GM18507 (cell line): Measurements from ENCODE around the gene ZNF804B.
"Not testable (repeated sequence)": the region's sequence is repeated elsewhere in the genome, so short reads cannot be mapped to it uniquely, and the experiment has no call there.

ENCODE experiments used
- DNase-seq: peaks from one replicate; pipeline ENCODE4 v3.0.0; 2011; ENCODE audit warnings: low read depth; ENCODE audit not compliant: insufficient read length; ENCODE audit errors: extremely low spot score
- FAIRE-seq: peaks from 2 replicates; lab custom pipeline; 2011; peaks lifted over from hg19 to GRCh38; lab: Jason Lieb, UNC

The ZNF804B gene

GRCh38 chr7:89183712-89184111 is 424.2 kb downstream of the ZNF804B start:
- DNase-seq (no peak), FAIRE-seq (no peak)

GRCh38 chr7:89200758-89201157 is 441.3 kb downstream of the ZNF804B start:
- no peak for DNase-seq
- no peak for FAIRE-seq

- no peak for FAIRE-seq
These were observed 464.4 kb downstream of the ZNF804B start for GRCh38 chr7:89223900-89224395.

GRCh38 chr7:89228688-89229171 is 469.2 kb downstream of the ZNF804B start:
- FAIRE-seq, DNase-seq: not testable (repeated sequence)

More at GRCh38 chr7:89223900-89224395, 464.4 kb downstream of the ZNF804B start:
- no peak for DNase-seq

- FAIRE-seq (no peak), DNase-seq (no peak)
These were observed 478.7 kb downstream of the ZNF804B start for GRCh38 chr7:89238156-89238555.

- DNase-seq: no peak
- no peak for FAIRE-seq
These were observed 486.7 kb downstream of the ZNF804B start for GRCh38 chr7:89246196-89246595.

GRCh38 chr7:89247207-89247606 is 487.7 kb downstream of the ZNF804B start:
- no peak for FAIRE-seq
- DNase-seq: no peak

- FAIRE-seq (no peak), DNase-seq (no peak)
These were observed 499.6 kb downstream of the ZNF804B start for GRCh38 chr7:89259085-89259484.

- DNase-seq (no peak), FAIRE-seq (no peak)
These were observed 504.6 kb downstream of the ZNF804B start for GRCh38 chr7:89264126-89264525.

- DNase-seq: no peak
- no peak for FAIRE-seq
These were observed 506.1 kb downstream of the ZNF804B start for GRCh38 chr7:89265631-89266030.

- FAIRE-seq (no peak), DNase-seq (no peak)
These were observed 523.8 kb downstream of the ZNF804B start for GRCh38 chr7:89283302-89283701.

- DNase-seq (no peak), FAIRE-seq (no peak)
These were observed 549.0 kb downstream of the ZNF804B start for GRCh38 chr7:89308535-89308934.

- no peak for FAIRE-seq
- no peak for DNase-seq
These were observed 552.4 kb downstream of the ZNF804B start for GRCh38 chr7:89311886-89312285.

- no peak for FAIRE-seq
- DNase-seq: no peak
These were observed 553.1 kb downstream of the ZNF804B start for GRCh38 chr7:89312551-89312950.

GRCh38 chr7:89316584-89317251 is 557.2 kb downstream of the ZNF804B start:
- FAIRE-seq: no peak
- DNase-seq: no peak

GRCh38 chr7:89332026-89332425 is 572.5 kb downstream of the ZNF804B start:
- FAIRE-seq (no peak), DNase-seq (no peak)

- FAIRE-seq: no peak
- no peak for DNase-seq
These were observed 575.3 kb downstream of the ZNF804B start for GRCh38 chr7:89334797-89335196.

- FAIRE-seq (no peak), DNase-seq (no peak)
These were observed 576.0 kb downstream of the ZNF804B start for GRCh38 chr7:89335490-89335889.

- no peak for FAIRE-seq
These were observed 576.6 kb downstream of the ZNF804B start for GRCh38 chr7:89336121-89336520.

GRCh38 chr7:89339748-89340147 is 580.2 kb downstream of the ZNF804B start:
- FAIRE-seq (no peak), DNase-seq (no peak)

More at GRCh38 chr7:89336121-89336520, 576.6 kb downstream of the ZNF804B start:
- no peak for DNase-seq

GRCh38 chr7:89357121-89357520 is 597.6 kb downstream of the ZNF804B start:
- no peak for FAIRE-seq
- DNase-seq: no peak
